Transverse colon (tissue), 4 donors: ENCODE results near the gene RXRB.

Experiments used
- EP300 ChIP-seq: sonication (generic); formaldehyde crosslinking; IDR thresholded peaks from one replicate; pipeline ENCODE4 v1.6.1; 2017; ENCODE audit warnings: antibody characterized with exemption, low read depth
- POLR2AphosphoS5 ChIP-seq, 3 donors: sonication (generic); formaldehyde crosslinking; IDR thresholded peaks; one replicate each; pipeline ENCODE4 v1.6.1; 2016; ENCODE audit warnings: antibody characterized with exemption in 3 of 3
- TF ChIP-seq, protein P1 (sequence below), 5 experiments: fragments of 200-600 bp in 3 of 5; fragments of 450-650 bp in 2 of 5; sonication (generic) in 3 of 5; IDR thresholded peaks; 1 replicate in 2 of 5; 2 replicates in 3 of 5; pipeline ENCODE4 v1.5.1; 2016 to 2017; ENCODE audit warnings: antibody characterized with exemption in 5 of 5, inconsistent platforms in 3 of 5, mild to moderate bottlenecking in 2 of 5, moderate library complexity in 1 of 5

DNA sequence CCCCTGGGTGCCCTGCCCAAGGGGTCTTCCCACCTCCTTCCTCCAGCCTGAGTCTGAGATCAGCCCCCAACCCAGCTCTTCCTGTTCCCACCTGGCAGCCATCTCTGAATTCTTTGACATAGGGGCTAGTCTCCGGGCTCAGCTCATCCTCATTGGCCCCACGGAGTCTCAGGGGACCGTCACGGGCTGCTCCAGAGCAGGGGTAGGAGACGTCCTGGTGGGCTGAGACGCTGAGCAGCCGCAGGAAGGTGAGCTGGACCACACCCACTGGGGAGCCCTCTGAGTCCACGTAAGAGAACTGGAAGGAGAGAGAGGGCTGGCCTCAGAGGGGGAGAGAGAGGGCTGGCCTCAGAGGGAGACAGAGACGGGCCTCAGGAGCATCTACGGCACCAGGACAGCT lies 36.3 kb downstream of the RXRB start:
- TF ChIP-seq, protein P1, sequence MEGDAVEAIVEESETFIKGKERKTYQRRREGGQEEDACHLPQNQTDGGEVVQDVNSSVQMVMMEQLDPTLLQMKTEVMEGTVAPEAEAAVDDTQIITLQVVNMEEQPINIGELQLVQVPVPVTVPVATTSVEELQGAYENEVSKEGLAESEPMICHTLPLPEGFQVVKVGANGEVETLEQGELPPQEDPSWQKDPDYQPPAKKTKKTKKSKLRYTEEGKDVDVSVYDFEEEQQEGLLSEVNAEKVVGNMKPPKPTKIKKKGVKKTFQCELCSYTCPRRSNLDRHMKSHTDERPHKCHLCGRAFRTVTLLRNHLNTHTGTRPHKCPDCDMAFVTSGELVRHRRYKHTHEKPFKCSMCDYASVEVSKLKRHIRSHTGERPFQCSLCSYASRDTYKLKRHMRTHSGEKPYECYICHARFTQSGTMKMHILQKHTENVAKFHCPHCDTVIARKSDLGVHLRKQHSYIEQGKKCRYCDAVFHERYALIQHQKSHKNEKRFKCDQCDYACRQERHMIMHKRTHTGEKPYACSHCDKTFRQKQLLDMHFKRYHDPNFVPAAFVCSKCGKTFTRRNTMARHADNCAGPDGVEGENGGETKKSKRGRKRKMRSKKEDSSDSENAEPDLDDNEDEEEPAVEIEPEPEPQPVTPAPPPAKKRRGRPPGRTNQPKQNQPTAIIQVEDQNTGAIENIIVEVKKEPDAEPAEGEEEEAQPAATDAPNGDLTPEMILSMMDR (IDR thresholded peaks at IDR 0.05): no peak
- TF ChIP-seq POLR2AphosphoS5 (IDR thresholded peaks at IDR 0.05) (no peak), EP300 (no peak)
